ENCODE data around the gene NAA25. TPM values are rescaled to one million over a fixed set of nuclear protein-coding genes. Genes with fewer than 3 reads are reported as not detected.

NAA25 gene
- total and polyA plus RNA-seq, 2 donors (not counting 1 experiment from before 2014, with no cell fraction given): 5.9 to 40.8 TPM

- CTCF ChIA-PET: no interaction called here
- no peak overlapping the region for H2AFZ ChIP-seq (ENCODE audit: insufficient read depth, low read depth, low read length, poor library complexity, severe bottlenecking)
- peaks cover 28% of the 10 kb centered on the region for H3K4me1 Mint-ChIP-seq
Measured at GRCh38 chr12:112007945-112008344, 100.6 kb downstream of the NAA25 start.

More at GRCh38 chr12:112007945-112008344, 100.6 kb downstream of the NAA25 start:
- Histone ChIP-seq H3K4me2 (replicated peaks; ENCODE audit: low read depth, low read length, poor library complexity, severe bottlenecking) (no peak overlapping the region), H4K20me1 (ENCODE audit: control insufficient read depth, insufficient read depth, low read length, poor library complexity, severe bottlenecking) (peaks cover 4% of the 10 kb centered on the region), H3K9ac (ENCODE audit: low read length) (no peak overlapping the region), H3K4me1 (ENCODE audit: control insufficient read depth in 2 of 2, insufficient read depth in 2 of 2, low read length in 2 of 2) (peaks cover 23% of the 10 kb centered on the region in 2 donors), H3K9me3 (ENCODE audit: control extremely low read depth in 1 of 3, control insufficient read depth in 2 of 3, insufficient read depth in 1 of 3, low read length in 2 of 3) (no peaks in the 10 kb centered on the region), H3K27ac (ENCODE audit: low read length in 2 of 2) (no peak overlapping the region), H3K27me3 (replicated peaks in 1 of 4; ENCODE audit: control extremely low read depth in 1 of 4, control insufficient read depth in 3 of 4, insufficient read depth in 4 of 4, low read length in 3 of 4) (no peaks in the 10 kb centered on the region), H3K79me2 (ENCODE audit: control insufficient read depth, insufficient read depth, low read length) (peaks cover 15% of the 10 kb centered on the region), H3K36me3 (replicated peaks in 1 of 2; ENCODE audit: control extremely low read depth in 1 of 2, control insufficient read depth in 1 of 2, extremely low read depth in 1 of 2, insufficient read depth in 2 of 2, low read length in 1 of 2) (peaks cover 0 to 4% of the 10 kb centered on the region in 2 experiments), H3K4me3 (ENCODE audit: control extremely low read depth in 1 of 5, extremely low read depth in 1 of 5, insufficient read depth in 1 of 5, low read depth in 2 of 5, low read length in 4 of 5) (no peak overlapping the region)
- no peaks in the 10 kb centered on the region for H3K9me3 Mint-ChIP-seq (ENCODE audit: insufficient read depth)
- POLR2A ChIA-PET: no interaction called here
- no peaks in the 10 kb centered on the region for H3K27me3 Mint-ChIP-seq
- DNase-seq (no peak), ATAC-seq (ENCODE audit: low read depth) (no peak)
- H3K4me3 Mint-ChIP-seq: no peak overlapping the region
- intact Hi-C loops (cut with micrococcal nuclease): no loop called here
- no peak overlapping the region for H3K27ac Mint-ChIP-seq
- WGBS (ENCODE audit: insufficient coverage): 44% methylated on average over 8 of the region's 9 CpGs
- TF ChIP-seq EZH2 (IDR thresholded peaks at IDR 0.05; ENCODE audit: borderline replicate concordance, insufficient read depth, low read depth, low read length, poor library complexity, severe bottlenecking) (no peak), CTCF (IDR thresholded peaks at IDR 0.05) (no peak)

All from B cell (primary cell).